HepG2 (cell line): ENCODE measurements around the gene TSG101. TPM values are rescaled to one million over a fixed set of nuclear protein-coding genes. Genes with fewer than 3 reads are reported as not detected.

Experiments
- ARID5B ChIP-seq: IDR thresholded peaks from 2 replicates; pipeline ENCODE4 v1.4.0; 2020; ENCODE audit warnings: mild to moderate bottlenecking, missing genetic modification reagents
- CAMTA2 ChIP-seq: sonication (generic); formaldehyde crosslinking; IDR thresholded peaks from 2 replicates; pipeline ENCODE4 v1.4.0; 2020; ENCODE audit warnings: mild to moderate bottlenecking, missing genetic modification reagents, borderline replicate concordance
- CENPT ChIP-seq: sonication (generic); formaldehyde crosslinking; IDR thresholded peaks from 2 replicates; pipeline ENCODE4 v1.8.0; 2022; ENCODE audit warnings: low read depth, mild to moderate bottlenecking, moderate library complexity, missing genetic modification reagents
- GABPB1 ChIP-seq: IDR thresholded peaks from 2 replicates; pipeline ENCODE4 v1.6.1; 2016; ENCODE audit warnings: mild to moderate bottlenecking, missing genetic modification reagents, moderate library complexity, missing compliant biosample characterization
- GATAD2A ChIP-seq: IDR thresholded peaks from 2 replicates; pipeline ENCODE4 v1.6.1; 2016
- HDAC1 ChIP-seq: sonication (generic); formaldehyde crosslinking; IDR thresholded peaks from 2 replicates; pipeline ENCODE4 v1.5.1; 2020; ENCODE audit warnings: mild to moderate bottlenecking, missing genetic modification reagents
- HNF4A ChIP-seq: sonication (generic); formaldehyde crosslinking; IDR thresholded peaks from 2 replicates; pipeline ENCODE4 v1.4.0; 2020; ENCODE audit warnings: missing genetic modification reagents
- HOXA9 ChIP-seq: sonication (generic); formaldehyde crosslinking; IDR thresholded peaks from 2 replicates; pipeline ENCODE4 v1.8.1; 2022; ENCODE audit warnings: missing genetic modification reagents, mild to moderate bottlenecking, moderate library complexity, borderline replicate concordance
- IKZF1 ChIP-seq: fragments of 450-650 bp; IDR thresholded peaks from 2 replicates; pipeline ENCODE4 v1.7.1; 2016
- MTA3 ChIP-seq: sonication (generic); formaldehyde crosslinking; IDR thresholded peaks from 2 replicates; pipeline ENCODE4 v1.4.0; 2020; ENCODE audit warnings: missing genetic modification reagents
- NR2F2 ChIP-seq: IDR thresholded peaks from 2 replicates; pipeline ENCODE4 v1.6.1; 2012; ENCODE audit warnings: low read depth, inconsistent platforms, borderline replicate concordance
- NR2F6 ChIP-seq, 2 experiments: IDR thresholded peaks; 2 replicates each; pipeline ENCODE4 v1.6.1; 2016; ENCODE audit warnings: antibody characterized with exemption in 1 of 2, mild to moderate bottlenecking in 1 of 2
- PATZ1 ChIP-seq: sonication (generic); formaldehyde crosslinking; IDR thresholded peaks from 2 replicates; pipeline ENCODE4 v1.4.0; 2020; ENCODE audit warnings: missing genetic modification reagents
- RFX1 ChIP-seq: fragments of 450-650 bp; IDR thresholded peaks from 2 replicates; pipeline ENCODE4 v1.6.1; 2017
- SIX4 ChIP-seq: sonication (generic); formaldehyde crosslinking; IDR thresholded peaks from 2 replicates; pipeline ENCODE4 v1.4.0; 2020; ENCODE audit warnings: missing genetic modification reagents
- U2AF1 ChIP-seq: fragments of 200-400 bp; formaldehyde crosslinking; optimal IDR thresholded peaks from 2 replicates; pipeline ENCODE3; 2017; ENCODE audit warnings: mild to moderate bottlenecking, low read depth, low read length
- ZFYVE20 ChIP-seq: sonication (generic); formaldehyde crosslinking; IDR thresholded peaks from 2 replicates; pipeline ENCODE4 v1.8.0; 2023; ENCODE audit warnings: low read depth, mild to moderate bottlenecking, moderate library complexity, missing genetic modification reagents, borderline replicate concordance
- ZNF232 ChIP-seq: sonication (generic); formaldehyde crosslinking; IDR thresholded peaks from 2 replicates; pipeline ENCODE4 v1.4.0; 2020; ENCODE audit warnings: missing genetic modification reagents, borderline replicate concordance
- ZNF414 ChIP-seq: sonication (generic); formaldehyde crosslinking; IDR thresholded peaks from 2 replicates; pipeline ENCODE4 v1.5.0; 2020; ENCODE audit warnings: missing genetic modification reagents
- ZNF549 ChIP-seq: sonication (generic); formaldehyde crosslinking; IDR thresholded peaks from 2 replicates; pipeline ENCODE4 v1.5.0; 2020; ENCODE audit warnings: missing genetic modification reagents
- ZNF570 ChIP-seq: sonication (generic); formaldehyde crosslinking; IDR thresholded peaks from 2 replicates; pipeline ENCODE4 v1.4.0; 2020; ENCODE audit warnings: mild to moderate bottlenecking, missing genetic modification reagents, borderline replicate concordance
- ZNF7 ChIP-seq: IDR thresholded peaks from 2 replicates; pipeline ENCODE4 v1.6.1; 2016; ENCODE audit warnings: missing biosample characterization, missing genetic modification reagents
- ZNF720 ChIP-seq: sonication (generic); formaldehyde crosslinking; IDR thresholded peaks from 2 replicates; pipeline ENCODE4 v1.4.0; 2020; ENCODE audit warnings: missing genetic modification reagents
- ZNF724P ChIP-seq: sonication (generic); formaldehyde crosslinking; IDR thresholded peaks from 2 replicates; pipeline ENCODE4 v1.8.0; 2022; ENCODE audit warnings: missing genetic modification reagents, borderline replicate concordance
- ZSCAN29 ChIP-seq: sonication (generic); formaldehyde crosslinking; conservative IDR thresholded peaks from 2 replicates; pipeline ENCODE4 v1.4.0; 2020; ENCODE audit warnings: mild to moderate bottlenecking, missing genetic modification reagents
- polyA plus RNA-seq, 8 experiments: library from polyadenylated mRNA; depleted of rRNA in 3 of 8; stranded (reverse) in 7 of 8; unstranded in 1 of 8; fragments of >200 nt; fragmentation: Illumina TruSeq in 4 of 8; extraction: Trizol in 4 of 8; gene quantifications; 2 replicates each; pipeline versions ENCODE4 v1.2.1 to v1.2.3, GENCODE V29; 2011 to 2016; ENCODE audit warnings: low read depth in 4 of 8, missing spikeins in 1 of 8, mixed read lengths in 1 of 8; ENCODE audit not compliant: insufficient read depth in 1 of 8
- total RNA-seq, 5 experiments: library from RNA; depleted of rRNA; stranded (reverse); fragments of >200 nt; fragmentation: Illumina TruSeq; extraction: Trizol; gene quantifications; 2 replicates each; pipeline ENCODE4 v1.2.3, GENCODE V29; 2016; ENCODE audit warnings: low read depth in 1 of 5

TSG101 gene
- total and polyA plus RNA-seq, 2 of the 13 experiments (the other 11 are each of a cell fraction or from before 2014, with no cell fraction given), result 69.3 to 206 TPM

GRCh38 chr11:18526521-18527296 lies at the start of gene TSG101 (continued):
- TF ChIP-seq CENPT (CRISPR knock-in tag), result no peak
- TF ChIP-seq HNF4A (CRISPR knock-in tag), result no peak; the same call in 1 of the 2 replicates
- TF ChIP-seq ZNF570, result no peak
- peak; percentile 71; the same call in 1 of the 2 replicates for TF ChIP-seq HOXA9
- peak; percentile 64; the same call in 1 of the 2 replicates for TF ChIP-seq PATZ1 (CRISPR knock-in tag)
- TF ChIP-seq RFX1, result no peak
- TF ChIP-seq ZNF7, result no peak
- peak; percentile 100 for TF ChIP-seq GABPB1 (CRISPR knock-in tag)
- TF ChIP-seq NR2F6 (IDR thresholded peaks at IDR 0.05), result no peak
- TF ChIP-seq NR2F6 (CRISPR knock-in tag; IDR thresholded peaks at IDR 0.05), result 0 out of 2 replicates have a peak, but pooled peaks have one; percentile 48
- TF ChIP-seq CAMTA2 (CRISPR knock-in tag), result 0 out of 2 replicates have a peak, but pooled peaks have one; percentile 80
- peak; percentile 68; the same call in 1 of the 2 replicates for TF ChIP-seq ZNF414 (CRISPR knock-in tag)
- TF ChIP-seq ZNF549, result no peak
- TF ChIP-seq IKZF1, result no peak
- peak; percentile 77; the same call in 1 of the 2 replicates for TF ChIP-seq ZNF724P (CRISPR knock-in tag)
- peak; percentile 79 for TF ChIP-seq ZSCAN29
- TF ChIP-seq ZNF232 (CRISPR knock-in tag), result peak; percentile 33; the same call in 1 of the 2 replicates
- no peak for TF ChIP-seq MTA3
- TF ChIP-seq ZNF720 (CRISPR knock-in tag), result no peak
- TF ChIP-seq SIX4, result peak; percentile 66
- TF ChIP-seq HDAC1 (CRISPR knock-in tag), result peak; percentile 93
- no peak for TF ChIP-seq NR2F2
- TF ChIP-seq ARID5B (CRISPR knock-in tag), result peak; percentile 63
- peak; percentile 61 for TF ChIP-seq GATAD2A
- TF ChIP-seq ZFYVE20 (CRISPR knock-in tag), result no peak
- peak; percentile 90 for TF ChIP-seq U2AF1
